Activated naive CD4-positive, alpha-beta T cell (primary cell): ENCODE results near the gene UBE2E1.

Experiments used
- DNase-seq, 4 experiments: peaks; one replicate each; lab custom pipeline; 2025; lab: John Stamatoyannopoulos, UW

UBE2E1 gene

GRCh38 chr3:23805633-23806533, at the start of gene UBE2E1:
UBE2E1 (plus strand) TSS chr3:23805955; CDS start chr3:23807270, 1,315 bp downstream.
- DNase-seq, result peak; percentile 14 to 63 (median 36)

GRCh38 chr3:23756206-23756840, 49.4 kb upstream of the UBE2E1 start:
- DNase-seq, result no peak

- DNase-seq, result no peak
These were observed 47.4 kb upstream of the UBE2E1 start for GRCh38 chr3:23758253-23758838.

- no peak for DNase-seq
These were observed 45.4 kb upstream of the UBE2E1 start for GRCh38 chr3:23760325-23760724.

GRCh38 chr3:23760871-23761373, 44.8 kb upstream of the UBE2E1 start:
- no peak for DNase-seq

- no peak for DNase-seq
These were observed 44.3 kb upstream of the UBE2E1 start for GRCh38 chr3:23761440-23761896.

GRCh38 chr3:23762214-23762613, 43.5 kb upstream of the UBE2E1 start:
- DNase-seq, result no peak

- no peak for DNase-seq
These were observed 42.8 kb upstream of the UBE2E1 start for GRCh38 chr3:23762759-23763477.

- no peak for DNase-seq
These were observed 41.3 kb upstream of the UBE2E1 start for GRCh38 chr3:23764407-23764806.

GRCh38 chr3:23767546-23767945, 38.2 kb upstream of the UBE2E1 start:
- DNase-seq, result no peak

- no peak for DNase-seq
These were observed 30.4 kb upstream of the UBE2E1 start for GRCh38 chr3:23775254-23775909.

GRCh38 chr3:23776352-23776891, 29.3 kb upstream of the UBE2E1 start:
- DNase-seq, result no peak

- DNase-seq, result no peak
These were observed 27.3 kb upstream of the UBE2E1 start for GRCh38 chr3:23778446-23778845.

GRCh38 chr3:23779841-23780240, 25.9 kb upstream of the UBE2E1 start:
- no peak for DNase-seq

- DNase-seq, result no peak
These were observed 24.7 kb upstream of the UBE2E1 start for GRCh38 chr3:23781051-23781450.

GRCh38 chr3:23781871-23782270, 23.9 kb upstream of the UBE2E1 start:
- no peak for DNase-seq

- no peak for DNase-seq
These were observed 20.6 kb upstream of the UBE2E1 start for GRCh38 chr3:23785097-23785645.

- DNase-seq, result no peak
These were observed 19.9 kb upstream of the UBE2E1 start for GRCh38 chr3:23785882-23786281.

- no peak for DNase-seq
These were observed 14.1 kb upstream of the UBE2E1 start for GRCh38 chr3:23791678-23792077.

GRCh38 chr3:23793528-23794134, 12.1 kb upstream of the UBE2E1 start:
- no peak for DNase-seq
